MM.1S (cell line): ENCODE results near the gene CDKN2B-AS1.

Source experiments
- DNase-seq: peaks from one replicate; pipeline ENCODE4 v3.0.0-alpha.2; 2015
- H2AFZ ChIP-seq: fragments of 300-600 bp; sonication (generic); 2 replicates; pipeline ENCODE4 v1.6.0; 2016; ENCODE audit warnings: antibody characterized with exemption, low read length
- H3F3A ChIP-seq: fragments of 300-600 bp; sonication (generic); 2 replicates; pipeline ENCODE4 v1.6.1; 2016; ENCODE audit warnings: mild to moderate bottlenecking, antibody characterized with exemption, low read length, moderate library complexity, mixed read lengths; ENCODE audit not compliant: insufficient read depth
- H3K27ac ChIP-seq: fragments of 300-600 bp; sonication (generic); 2 replicates; pipeline ENCODE4 v1.5.1; 2016; ENCODE audit warnings: mild to moderate bottlenecking, low read length
- H3K27me3 ChIP-seq: fragments of 300-600 bp; sonication (generic); replicated peaks from 2 replicates; pipeline ENCODE4 v1.6.0; 2016; ENCODE audit warnings: low read length; ENCODE audit not compliant: insufficient read depth
- H3K36me3 ChIP-seq: fragments of 300-600 bp; sonication (generic); replicated peaks from 2 replicates; pipeline ENCODE4 v1.6.1; 2016; ENCODE audit warnings: mild to moderate bottlenecking, low read length, mixed read lengths; ENCODE audit not compliant: insufficient read depth
- H3K4me1 ChIP-seq: fragments of 300-600 bp; sonication (generic); 2 replicates; pipeline ENCODE4 v1.6.1; 2016; ENCODE audit warnings: low read length, mixed read lengths
- H3K4me2 ChIP-seq: fragments of 300-600 bp; sonication (generic); 2 replicates; pipeline ENCODE4 v1.6.0; 2016; ENCODE audit warnings: low read depth, low read length
- H3K4me3 ChIP-seq: fragments of 300-600 bp; sonication (generic); 2 replicates; pipeline ENCODE4 v1.5.1; 2016; ENCODE audit warnings: low read length, mixed read lengths
- H3K79me2 ChIP-seq: fragments of 300-600 bp; sonication (generic); 2 replicates; pipeline ENCODE4 v1.6.1; 2016; ENCODE audit warnings: mixed run types, low read length, mixed read lengths
- H3K9ac ChIP-seq: fragments of 300-600 bp; sonication (generic); 2 replicates; pipeline ENCODE4 v1.6.1; 2016; ENCODE audit warnings: low read length, mixed read lengths
- H3K9me2 ChIP-seq: fragments of 300-600 bp; sonication (generic); replicated peaks from 2 replicates; pipeline ENCODE4 v1.6.1; 2016; ENCODE audit warnings: mild to moderate bottlenecking, low read length, mixed read lengths; ENCODE audit not compliant: insufficient read depth
- H3K9me3 ChIP-seq: fragments of 300-600 bp; sonication (generic); replicated peaks from 2 replicates; pipeline ENCODE4 v1.6.1; 2016; ENCODE audit warnings: mild to moderate bottlenecking, low read length, mixed read lengths; ENCODE audit not compliant: insufficient read depth
- H4K20me1 ChIP-seq: fragments of 300-600 bp; sonication (generic); 2 replicates; pipeline ENCODE4 v1.6.1; 2016; ENCODE audit warnings: mild to moderate bottlenecking, low read length, moderate library complexity, mixed read lengths; ENCODE audit not compliant: insufficient read depth
- CTCF ChIP-seq: fragments of 300-600 bp; sonication (generic); IDR thresholded peaks from 2 replicates; pipeline ENCODE4 v1.5.1; 2016; ENCODE audit warnings: antibody characterized with exemption, low read length, mixed read lengths
- EZH2 ChIP-seq: fragments of 300-600 bp; sonication (generic); optimal IDR thresholded peaks from 2 replicates; pipeline ENCODE3; 2017; ENCODE audit warnings: low read depth, mild to moderate bottlenecking, antibody characterized with exemption, low read length, mixed read lengths
- EZH2phosphoT487 ChIP-seq: fragments of 300-600 bp; sonication (generic); IDR thresholded peaks from 2 replicates; pipeline ENCODE4 v1.6.1; 2018; ENCODE audit warnings: antibody characterized with exemption, low read length

CDKN2B-AS1 gene

GRCh38 chr9:21961569-21961968, 33.0 kb upstream of the CDKN2B-AS1 start:
- H2AFZ ChIP-seq = no peak overlapping the region
- H3K9me2 ChIP-seq = no peaks in the 10 kb centered on the region
- H3K4me2 ChIP-seq = no peak overlapping the region
- H3K79me2 ChIP-seq = no peaks in the 10 kb centered on the region
- no peaks in the 10 kb centered on the region for H3K36me3 ChIP-seq
- H3K4me3 ChIP-seq = no peak overlapping the region
- no peak overlapping the region for H3K27ac ChIP-seq
- TF ChIP-seq EZH2phosphoT487 (no peak), CTCF (no peak), EZH2 (no peak)
- H3K9me3 ChIP-seq = no peaks in the 10 kb centered on the region
- no peak overlapping the region for H3K9ac ChIP-seq
- H3F3A ChIP-seq = no peaks in the 10 kb centered on the region
- H3K27me3 ChIP-seq = no peaks in the 10 kb centered on the region
- H4K20me1 ChIP-seq = no peaks in the 10 kb centered on the region
- no peaks in the 10 kb centered on the region for H3K4me1 ChIP-seq
- no peak for DNase-seq

GRCh38 chr9:21964925-21965385, 29.6 kb upstream of the CDKN2B-AS1 start:
- H3K27me3 ChIP-seq = no peaks in the 10 kb centered on the region
- H3K9ac ChIP-seq = peak overlapping the region; percentile 16; the same call in 1 of the 2 replicates
- H2AFZ ChIP-seq = peak overlapping the region; percentile 42; the same call in 1 of the 2 replicates
- no peak for TF ChIP-seq EZH2phosphoT487
- no peak for TF ChIP-seq EZH2
- no peak for TF ChIP-seq CTCF
- peak overlapping the region; percentile 37; the same call in 1 of the 2 replicates for H3K4me2 ChIP-seq
- no peaks in the 10 kb centered on the region for H3K36me3 ChIP-seq
- no peaks in the 10 kb centered on the region for H4K20me1 ChIP-seq
- H3K27ac ChIP-seq = no peak overlapping the region
- peak overlapping the region; percentile 27; the same call in 1 of the 2 replicates for H3K4me3 ChIP-seq
- DNase-seq = peak; percentile 13
- H3F3A ChIP-seq = no peaks in the 10 kb centered on the region
- no peaks in the 10 kb centered on the region for H3K79me2 ChIP-seq
- H3K9me3 ChIP-seq = no peaks in the 10 kb centered on the region
- no peaks in the 10 kb centered on the region for H3K9me2 ChIP-seq
- no peaks in the 10 kb centered on the region for H3K4me1 ChIP-seq

- Histone ChIP-seq H2AFZ (peak overlapping the region; percentile 42; the same call in 1 of the 2 replicates), H3K4me2 (peak overlapping the region; percentile 37; the same call in 1 of the 2 replicates), H3K9me3 (no peaks in the 10 kb centered on the region), H3F3A (no peaks in the 10 kb centered on the region), H3K27ac (no peak overlapping the region), H3K9me2 (no peaks in the 10 kb centered on the region), H4K20me1 (no peaks in the 10 kb centered on the region), H3K4me3 (peak overlapping the region; percentile 27; the same call in 1 of the 2 replicates), H3K9ac (peak overlapping the region; percentile 16; the same call in 1 of the 2 replicates), H3K36me3 (no peaks in the 10 kb centered on the region), H3K79me2 (no peaks in the 10 kb centered on the region), H3K4me1 (no peaks in the 10 kb centered on the region), H3K27me3 (no peaks in the 10 kb centered on the region)
- DNase-seq = no peak
- TF ChIP-seq CTCF (peak; percentile 22), EZH2 (no peak)
Measured at GRCh38 chr9:21965401-21965951, 29.1 kb upstream of the CDKN2B-AS1 start.
